ENCODE data around the gene AMT. TPM values are rescaled to one million over a fixed set of nuclear protein-coding genes. Genes with fewer than 3 reads are reported as not detected.
A peak's percentile ranks its signal among the peaks of the same experiment; 100 is the strongest.

AMT gene
- total and polyA plus RNA-seq, 2 of the 13 experiments (the other 11 are each of a cell fraction or from before 2014, with no cell fraction given), result 35.3 to 59.0 TPM

DNA sequence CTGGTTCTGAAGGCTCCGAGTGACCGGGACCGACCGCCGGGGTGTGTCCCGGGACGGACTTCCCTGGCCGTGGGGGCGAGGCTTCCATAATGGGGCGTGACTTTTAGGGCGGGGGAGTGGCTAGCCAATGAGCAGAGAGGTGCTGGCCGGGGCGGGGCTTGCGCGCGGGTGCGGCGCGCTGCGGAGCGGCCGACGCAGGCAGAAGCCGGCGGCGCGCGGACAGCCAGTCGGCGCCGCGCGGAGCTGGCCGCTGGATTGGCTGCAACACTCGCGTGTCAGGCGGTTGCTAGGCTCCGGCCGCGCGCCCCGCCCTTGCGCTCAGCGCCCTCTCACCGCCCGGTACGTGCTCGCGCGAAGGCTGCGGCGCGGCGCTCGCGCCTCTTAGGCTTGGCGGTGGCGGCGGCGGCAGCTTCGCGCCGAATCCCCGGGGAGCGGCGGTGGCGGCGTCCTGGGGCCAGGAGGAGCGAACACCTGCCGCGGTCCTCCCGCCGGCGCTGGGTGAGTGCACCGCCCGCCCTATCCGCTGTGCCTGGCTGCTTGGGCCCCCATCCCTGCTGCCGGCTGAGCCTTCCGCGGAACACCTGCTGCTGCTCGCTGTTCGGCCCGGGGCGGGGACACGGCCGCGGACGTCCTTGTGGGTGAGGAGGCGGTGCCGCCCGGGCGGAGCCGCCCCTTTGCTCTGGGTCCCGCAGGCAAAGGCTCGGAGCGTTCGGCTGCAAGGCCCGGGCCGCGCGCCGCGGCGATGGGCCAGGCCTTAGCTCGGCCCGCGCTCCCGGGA is 47.9 kb upstream of the AMT start, which contains the start of gene DAG1 (continued):
- TF ChIP-seq, protein P1, sequence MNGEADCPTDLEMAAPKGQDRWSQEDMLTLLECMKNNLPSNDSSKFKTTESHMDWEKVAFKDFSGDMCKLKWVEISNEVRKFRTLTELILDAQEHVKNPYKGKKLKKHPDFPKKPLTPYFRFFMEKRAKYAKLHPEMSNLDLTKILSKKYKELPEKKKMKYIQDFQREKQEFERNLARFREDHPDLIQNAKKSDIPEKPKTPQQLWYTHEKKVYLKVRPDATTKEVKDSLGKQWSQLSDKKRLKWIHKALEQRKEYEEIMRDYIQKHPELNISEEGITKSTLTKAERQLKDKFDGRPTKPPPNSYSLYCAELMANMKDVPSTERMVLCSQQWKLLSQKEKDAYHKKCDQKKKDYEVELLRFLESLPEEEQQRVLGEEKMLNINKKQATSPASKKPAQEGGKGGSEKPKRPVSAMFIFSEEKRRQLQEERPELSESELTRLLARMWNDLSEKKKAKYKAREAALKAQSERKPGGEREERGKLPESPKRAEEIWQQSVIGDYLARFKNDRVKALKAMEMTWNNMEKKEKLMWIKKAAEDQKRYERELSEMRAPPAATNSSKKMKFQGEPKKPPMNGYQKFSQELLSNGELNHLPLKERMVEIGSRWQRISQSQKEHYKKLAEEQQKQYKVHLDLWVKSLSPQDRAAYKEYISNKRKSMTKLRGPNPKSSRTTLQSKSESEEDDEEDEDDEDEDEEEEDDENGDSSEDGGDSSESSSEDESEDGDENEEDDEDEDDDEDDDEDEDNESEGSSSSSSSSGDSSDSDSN (CRISPR knock-in tag; IDR thresholded peaks at IDR 0.05), result peak; percentile 96
- TF ChIP-seq, protein P2, sequence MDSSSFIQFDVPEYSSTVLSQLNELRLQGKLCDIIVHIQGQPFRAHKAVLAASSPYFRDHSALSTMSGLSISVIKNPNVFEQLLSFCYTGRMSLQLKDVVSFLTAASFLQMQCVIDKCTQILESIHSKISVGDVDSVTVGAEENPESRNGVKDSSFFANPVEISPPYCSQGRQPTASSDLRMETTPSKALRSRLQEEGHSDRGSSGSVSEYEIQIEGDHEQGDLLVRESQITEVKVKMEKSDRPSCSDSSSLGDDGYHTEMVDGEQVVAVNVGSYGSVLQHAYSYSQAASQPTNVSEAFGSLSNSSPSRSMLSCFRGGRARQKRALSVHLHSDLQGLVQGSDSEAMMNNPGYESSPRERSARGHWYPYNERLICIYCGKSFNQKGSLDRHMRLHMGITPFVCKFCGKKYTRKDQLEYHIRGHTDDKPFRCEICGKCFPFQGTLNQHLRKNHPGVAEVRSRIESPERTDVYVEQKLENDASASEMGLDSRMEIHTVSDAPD (CRISPR knock-in tag; IDR thresholded peaks at IDR 0.05), result peak; percentile 39; the same call in 1 of the 2 replicates

DNA sequence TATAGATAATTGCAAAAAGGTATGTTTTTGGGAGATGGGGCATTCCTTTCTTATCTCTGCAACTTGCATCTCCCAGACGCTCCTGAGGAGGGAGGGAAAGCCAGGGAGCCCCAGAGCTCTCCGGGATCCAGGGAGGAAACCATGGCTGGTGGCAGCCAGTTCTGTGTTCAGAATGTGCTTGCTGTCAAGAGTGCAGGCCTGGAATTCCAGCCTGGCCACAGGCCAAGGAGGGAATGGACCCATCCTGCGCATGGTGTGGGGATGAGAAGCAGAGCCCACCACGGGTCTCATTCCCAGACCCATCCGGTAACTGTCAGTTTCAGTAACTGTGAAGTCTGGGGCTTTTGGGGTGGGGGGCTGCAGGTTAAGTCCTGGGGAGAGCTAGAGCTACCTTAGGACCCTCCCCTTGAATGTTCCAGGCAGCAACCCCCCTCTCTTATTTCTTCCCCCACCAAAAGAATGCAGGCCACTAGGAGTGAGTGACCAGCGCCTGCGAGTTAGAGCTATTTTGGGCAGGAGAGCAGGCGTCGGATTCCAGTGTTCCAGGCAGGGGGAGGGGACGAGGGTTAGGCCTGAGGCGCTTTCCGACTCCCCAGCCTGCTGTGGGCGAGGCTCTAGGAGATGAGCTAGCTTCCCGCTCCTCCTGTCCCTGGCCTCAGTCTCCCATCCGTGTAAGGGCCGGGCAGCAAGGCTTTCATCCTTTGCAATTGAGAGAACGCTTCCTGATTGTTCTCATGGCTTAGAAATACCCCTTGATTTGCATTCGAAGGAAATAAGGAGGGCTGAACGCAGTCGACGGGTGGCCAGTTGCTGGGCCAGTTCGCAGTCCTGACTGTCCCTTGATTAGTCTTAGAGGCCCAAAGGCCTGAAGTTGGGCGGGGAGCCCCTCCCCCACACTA is 47.0 kb upstream of the AMT start:
- Histone ChIP-seq H2AFZ (ENCODE audit: low read length) (no peak overlapping the region), H3K9ac (ENCODE audit: insufficient read depth, low read depth, low read length) (peak overlapping the region; percentile 81), H3K9me3 (ENCODE audit: low read length) (no peaks in the 10 kb centered on the region), H3K4me2 (ENCODE audit: low read depth, low read length) (peak overlapping the region; percentile 96), H3K36me3 (replicated peaks in 1 of 2; ENCODE audit: control insufficient read depth in 1 of 2, insufficient read depth in 2 of 2, low read length in 2 of 2) (no peaks in the 10 kb centered on the region), H3K4me3 (replicated peaks in 1 of 3; ENCODE audit: insufficient read depth in 1 of 3, low read depth in 2 of 3, low read length in 3 of 3) (peak overlapping the region; percentile 73 to 84 (median 74)), H3K27me3 (ENCODE audit: control insufficient read depth in 1 of 2, insufficient read depth in 2 of 2, low read length in 2 of 2) (no peaks in the 10 kb centered on the region; a peak in 1 of 5 replicates), H3K27ac (ENCODE audit: extremely low read length, insufficient read depth, low read length) (peak overlapping the region; percentile 93), H3K4me1 (ENCODE audit: insufficient read depth, low read length) (peaks cover 59% of the 10 kb centered on the region), H4K20me1 (ENCODE audit: insufficient read depth, low read length) (no peaks in the 10 kb centered on the region), H3K79me2 (ENCODE audit: insufficient read depth, low read length) (peaks cover 26% of the 10 kb centered on the region)
- intact Hi-C loops (cut with micrococcal nuclease; ENCODE audit: unreplicated experiment), result loop anchor here (5.0 kb wide), 1 partner anchor 203 kb away; the partner anchor contains the start of gene APEH
- ATAC-seq, result peak; percentile 18
- under 1% methylated on average over 14 of the region's 23 CpGs for WGBS (ENCODE audit: low lambda C conversion rate)
- POLR2A ChIA-PET, result interaction anchor here (0.7 to 4.8 kb wide), 28 partner anchors 9 to 462 kb away, joined by 3 to 36 read pairs (median 6); partner anchors contain the start of genes AMT, GPX1, IP6K1 and MST1
- in situ Hi-C loops (cut with HindIII; ENCODE audit: extremely low pct_ligation_motif_present, low pct_unique_long_range_greater_than_20kb), result loop anchor here (5.0 kb wide), 1 partner anchor 53 kb away; no protein-coding TSS in a partner anchor
- BruUV-seq (replicated peaks), result TSS peak; percentile 82
- no peak for FAIRE-seq
- CTCF ChIA-PET (ENCODE audit: low intra/inter-chr PET ratio, low total read pairs), result no interaction called here
- peak; percentile 52 for DNase-seq (ENCODE audit: low spot score)
- TF ChIP-seq, protein P3, sequence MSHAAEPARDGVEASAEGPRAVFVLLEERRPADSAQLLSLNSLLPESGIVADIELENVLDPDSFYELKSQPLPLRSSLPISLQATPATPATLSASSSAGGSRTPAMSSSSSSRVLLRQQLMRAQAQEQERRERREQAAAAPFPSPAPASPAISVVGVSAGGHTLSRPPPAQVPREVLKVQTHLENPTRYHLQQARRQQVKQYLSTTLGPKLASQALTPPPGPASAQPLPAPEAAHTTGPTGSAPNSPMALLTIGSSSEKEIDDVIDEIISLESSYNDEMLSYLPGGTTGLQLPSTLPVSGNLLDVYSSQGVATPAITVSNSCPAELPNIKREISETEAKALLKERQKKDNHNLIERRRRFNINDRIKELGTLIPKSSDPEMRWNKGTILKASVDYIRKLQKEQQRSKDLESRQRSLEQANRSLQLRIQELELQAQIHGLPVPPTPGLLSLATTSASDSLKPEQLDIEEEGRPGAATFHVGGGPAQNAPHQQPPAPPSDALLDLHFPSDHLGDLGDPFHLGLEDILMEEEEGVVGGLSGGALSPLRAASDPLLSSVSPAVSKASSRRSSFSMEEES (CRISPR knock-in tag; IDR thresholded peaks at IDR 0.05), result 0 out of 2 replicates have a peak, but pooled peaks have one; percentile 21
- TF ChIP-seq ZNF749 (CRISPR knock-in tag; IDR thresholded peaks at IDR 0.05; ENCODE audit: borderline replicate concordance) (no peak), FOXC1 (CRISPR knock-in tag; IDR thresholded peaks at IDR 0.05; ENCODE audit: borderline replicate concordance) (no peak), DR1 (CRISPR knock-in tag; IDR thresholded peaks at IDR 0.05) (no peak)
- TF ChIP-seq, protein P4, sequence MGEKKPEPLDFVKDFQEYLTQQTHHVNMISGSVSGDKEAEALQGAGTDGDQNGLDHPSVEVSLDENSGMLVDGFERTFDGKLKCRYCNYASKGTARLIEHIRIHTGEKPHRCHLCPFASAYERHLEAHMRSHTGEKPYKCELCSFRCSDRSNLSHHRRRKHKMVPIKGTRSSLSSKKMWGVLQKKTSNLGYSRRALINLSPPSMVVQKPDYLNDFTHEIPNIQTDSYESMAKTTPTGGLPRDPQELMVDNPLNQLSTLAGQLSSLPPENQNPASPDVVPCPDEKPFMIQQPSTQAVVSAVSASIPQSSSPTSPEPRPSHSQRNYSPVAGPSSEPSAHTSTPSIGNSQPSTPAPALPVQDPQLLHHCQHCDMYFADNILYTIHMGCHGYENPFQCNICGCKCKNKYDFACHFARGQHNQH (CRISPR knock-in tag; IDR thresholded peaks at IDR 0.05), result no peak; the same call in 1 of the 2 replicates
- TF ChIP-seq, protein P5, sequence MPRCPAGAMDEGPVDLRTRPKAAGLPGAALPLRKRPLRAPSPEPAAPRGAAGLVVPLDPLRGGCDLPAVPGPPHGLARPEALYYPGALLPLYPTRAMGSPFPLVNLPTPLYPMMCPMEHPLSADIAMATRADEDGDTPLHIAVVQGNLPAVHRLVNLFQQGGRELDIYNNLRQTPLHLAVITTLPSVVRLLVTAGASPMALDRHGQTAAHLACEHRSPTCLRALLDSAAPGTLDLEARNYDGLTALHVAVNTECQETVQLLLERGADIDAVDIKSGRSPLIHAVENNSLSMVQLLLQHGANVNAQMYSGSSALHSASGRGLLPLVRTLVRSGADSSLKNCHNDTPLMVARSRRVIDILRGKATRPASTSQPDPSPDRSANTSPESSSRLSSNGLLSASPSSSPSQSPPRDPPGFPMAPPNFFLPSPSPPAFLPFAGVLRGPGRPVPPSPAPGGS (CRISPR knock-in tag; IDR thresholded peaks at IDR 0.05), result no peak

Measured in HepG2 (cell line).